Fibroblast of lung (primary cell): ENCODE measurements around the gene B3GNT9. TPM values are rescaled to one million over a fixed set of nuclear protein-coding genes. Genes with fewer than 3 reads are reported as not detected.

ENCODE experiments used
- DNase-seq, 2 donors: peaks; one replicate each; pipeline versions ENCODE4 v3.0.0 to v3.0.0-alpha.2; 2010; ENCODE audit warnings: low read depth in 2 of 2
- H2AFZ ChIP-seq: 2 replicates; pipeline ENCODE4 v1.5.1; 2012; ENCODE audit warnings: low read length, control low read depth, inconsistent platforms
- H3K27ac ChIP-seq: 2 replicates; pipeline ENCODE4 v1.5.1; 2011; ENCODE audit warnings: low read length, control low read depth; ENCODE audit not compliant: insufficient read depth
- H3K27me3 ChIP-seq: 2 replicates; pipeline ENCODE4 v1.5.1; 2011; ENCODE audit warnings: mild to moderate bottlenecking, low read length; ENCODE audit not compliant: control insufficient read depth, insufficient read depth
- H3K36me3 ChIP-seq: 2 replicates; pipeline ENCODE4 v1.5.1; 2011; ENCODE audit warnings: low read length; ENCODE audit not compliant: control insufficient read depth, insufficient read depth
- H3K4me1 ChIP-seq: 2 replicates; pipeline ENCODE4 v1.5.1; 2011; ENCODE audit warnings: low read length; ENCODE audit not compliant: control insufficient read depth, insufficient read depth; ENCODE audit errors: extremely low read depth
- H3K4me2 ChIP-seq: 2 replicates; pipeline ENCODE4 v1.5.1; 2011; ENCODE audit warnings: low read length, control low read depth; ENCODE audit not compliant: insufficient read depth; ENCODE audit errors: extremely low read depth
- H3K4me3 ChIP-seq, 4 experiments: fragments of 200-600 bp in 1 of 4; sonication (generic) in 1 of 4; replicated peaks in 1 of 4; 2 replicates each; pipeline ENCODE4 v1.5.1; 2011 to 2016; ENCODE audit warnings: low read length in 4 of 4, low read depth in 3 of 4, mild to moderate bottlenecking in 3 of 4, control low read depth in 2 of 4, inconsistent platforms in 1 of 4, mixed read lengths in 1 of 4; ENCODE audit not compliant: insufficient read depth in 1 of 4; ENCODE audit errors: control extremely low read depth in 1 of 4
- H3K79me2 ChIP-seq: 2 replicates; pipeline ENCODE4 v1.5.1; 2012; ENCODE audit warnings: mild to moderate bottlenecking, low read length, inconsistent platforms; ENCODE audit not compliant: control insufficient read depth, insufficient read depth
- H3K9ac ChIP-seq: 2 replicates; pipeline ENCODE4 v1.5.1; 2011; ENCODE audit warnings: mild to moderate bottlenecking, low read length, control low read depth; ENCODE audit not compliant: insufficient read depth
- H3K9me3 ChIP-seq: 2 replicates; pipeline ENCODE4 v1.5.1; 2012; ENCODE audit warnings: low read depth, low read length; ENCODE audit not compliant: control insufficient read depth, insufficient read depth
- H4K20me1 ChIP-seq: 2 replicates; pipeline ENCODE4 v1.5.1; 2011; ENCODE audit warnings: low read length; ENCODE audit not compliant: control insufficient read depth, insufficient read depth; ENCODE audit errors: extremely low read depth
- EZH2 ChIP-seq: IDR thresholded peaks from 2 replicates; pipeline ENCODE4 v1.5.1; 2012; ENCODE audit warnings: low read length, control low read depth, mild to moderate bottlenecking; ENCODE audit errors: missing control alignments
- polyA plus RNA-seq, 2 donors: library from polyadenylated mRNA; depleted of rRNA in 1 of 2; stranded (reverse) in 1 of 2; unstranded in 1 of 2; fragments of >200 nt; gene quantifications; 2 replicates each; pipeline ENCODE4 v1.2.1, GENCODE V29; 2011 to 2012; ENCODE audit warnings: missing spikeins in 1 of 2
- total RNA-seq: library from RNA; depleted of rRNA; stranded (reverse); fragments of >200 nt; gene quantifications from 2 replicates; pipeline ENCODE4 v1.2.1, GENCODE V29; 2014
- TF ChIP-seq, protein P1 (sequence below), 2 donors: IDR thresholded peaks in 1 of 2; conservative IDR thresholded peaks in 1 of 2; 1 replicate in 1 of 2; 2 replicates in 1 of 2; pipeline ENCODE4 v1.5.1; 2011 to 2012; ENCODE audit warnings: low read length in 2 of 2, control low read depth in 1 of 2, inconsistent platforms in 1 of 2, low read depth in 1 of 2, mild to moderate bottlenecking in 1 of 2

The B3GNT9 gene
- total and polyA plus RNA-seq, 2 donors (not counting 1 experiment from before 2014, with no cell fraction given): 29.6 to 34.7 TPM

DNA sequence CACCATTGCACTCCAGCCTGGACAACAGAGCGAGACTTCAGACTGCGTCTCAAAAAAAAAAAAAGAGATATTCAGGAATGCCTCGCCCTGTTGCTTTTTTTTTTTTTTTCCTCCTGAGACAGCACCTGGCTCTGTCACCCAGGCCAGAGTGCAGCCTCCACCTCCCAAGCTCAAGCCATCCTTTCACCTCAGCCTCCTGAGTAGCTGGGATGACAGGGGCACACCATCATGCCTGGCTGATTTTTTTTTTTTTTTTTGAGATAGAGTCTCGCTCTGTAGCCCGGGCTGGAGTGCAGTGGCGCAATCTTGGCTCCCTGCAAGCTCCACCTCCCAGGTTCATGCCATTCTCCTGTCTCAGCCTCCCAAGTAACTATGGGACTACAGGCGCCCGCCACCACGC is 33.1 kb downstream of the B3GNT9 start:
- Histone ChIP-seq H3K4me3 (no peak overlapping the region), H3K4me2 (no peak overlapping the region), H3K27ac (no peak overlapping the region), H3K79me2 (peaks cover 19% of the 10 kb centered on the region), H3K9ac (no peak overlapping the region), H3K9me3 (no peaks in the 10 kb centered on the region), H3K4me1 (peaks cover 9% of the 10 kb centered on the region), H2AFZ (no peak overlapping the region), H3K27me3 (no peaks in the 10 kb centered on the region), H4K20me1 (no peaks in the 10 kb centered on the region), H3K36me3 (peaks cover 4% of the 10 kb centered on the region)
- no peak for DNase-seq
- TF ChIP-seq, protein P1, sequence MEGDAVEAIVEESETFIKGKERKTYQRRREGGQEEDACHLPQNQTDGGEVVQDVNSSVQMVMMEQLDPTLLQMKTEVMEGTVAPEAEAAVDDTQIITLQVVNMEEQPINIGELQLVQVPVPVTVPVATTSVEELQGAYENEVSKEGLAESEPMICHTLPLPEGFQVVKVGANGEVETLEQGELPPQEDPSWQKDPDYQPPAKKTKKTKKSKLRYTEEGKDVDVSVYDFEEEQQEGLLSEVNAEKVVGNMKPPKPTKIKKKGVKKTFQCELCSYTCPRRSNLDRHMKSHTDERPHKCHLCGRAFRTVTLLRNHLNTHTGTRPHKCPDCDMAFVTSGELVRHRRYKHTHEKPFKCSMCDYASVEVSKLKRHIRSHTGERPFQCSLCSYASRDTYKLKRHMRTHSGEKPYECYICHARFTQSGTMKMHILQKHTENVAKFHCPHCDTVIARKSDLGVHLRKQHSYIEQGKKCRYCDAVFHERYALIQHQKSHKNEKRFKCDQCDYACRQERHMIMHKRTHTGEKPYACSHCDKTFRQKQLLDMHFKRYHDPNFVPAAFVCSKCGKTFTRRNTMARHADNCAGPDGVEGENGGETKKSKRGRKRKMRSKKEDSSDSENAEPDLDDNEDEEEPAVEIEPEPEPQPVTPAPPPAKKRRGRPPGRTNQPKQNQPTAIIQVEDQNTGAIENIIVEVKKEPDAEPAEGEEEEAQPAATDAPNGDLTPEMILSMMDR (conservative IDR thresholded peaks at IDR 0.05 in 1 of 2, IDR thresholded peaks at IDR 0.05 in 1 of 2; ENCODE audit: low read depth in 1 of 2, low read length in 2 of 2): no peak
- no peak for TF ChIP-seq EZH2

DNA sequence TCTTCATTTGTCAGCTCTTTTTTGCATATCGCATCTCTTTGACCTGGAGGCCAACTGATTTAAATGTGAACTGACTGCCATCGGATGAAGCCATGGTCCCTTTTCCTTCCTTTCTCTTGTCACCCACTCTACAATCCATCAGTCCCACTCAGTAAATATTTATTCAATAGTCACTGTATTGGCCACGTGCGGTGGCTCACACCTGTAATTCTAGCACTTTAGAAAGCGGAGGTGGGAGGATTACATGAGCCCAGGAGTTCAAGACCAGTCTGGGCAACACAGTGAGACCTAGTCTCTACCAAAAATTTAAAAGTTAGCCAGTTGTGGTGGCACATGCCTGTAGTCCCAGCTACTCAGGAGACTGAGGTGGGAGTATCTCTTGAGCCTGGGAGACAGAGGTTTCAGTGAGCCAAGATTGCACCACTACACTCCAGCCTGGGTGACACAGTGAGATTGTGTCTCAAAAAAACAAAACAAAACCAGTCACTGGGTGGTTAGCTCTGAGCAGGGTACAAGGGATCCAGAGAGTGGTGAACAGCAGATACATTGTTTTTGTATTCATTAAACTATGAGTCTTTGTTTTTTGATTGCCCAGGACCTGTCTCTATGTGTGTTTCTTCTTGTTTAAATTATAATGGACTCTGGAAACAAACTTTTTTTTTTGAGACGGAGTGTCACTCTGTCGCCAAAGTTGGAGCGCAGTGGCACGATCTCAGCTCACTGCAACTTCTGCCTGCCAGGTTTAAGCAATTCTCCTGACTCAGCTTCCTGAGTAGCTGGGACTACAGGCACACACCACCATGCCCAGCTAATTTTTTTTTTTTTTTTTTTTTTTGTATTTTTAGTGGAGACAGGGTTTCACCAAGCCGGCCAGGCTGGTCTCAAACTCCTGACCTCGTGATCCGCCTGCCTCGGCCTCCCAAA is 34.1 kb downstream of the B3GNT9 start:
- Histone ChIP-seq H3K9ac (no peak overlapping the region), H3K36me3 (no peaks in the 10 kb centered on the region), H3K4me1 (peaks cover 9% of the 10 kb centered on the region), H3K27me3 (no peaks in the 10 kb centered on the region), H3K79me2 (peaks cover 29% of the 10 kb centered on the region), H3K4me3 (no peak overlapping the region), H2AFZ (no peak overlapping the region), H3K27ac (no peak overlapping the region), H3K9me3 (no peaks in the 10 kb centered on the region), H4K20me1 (no peaks in the 10 kb centered on the region), H3K4me2 (no peak overlapping the region)
- TF ChIP-seq EZH2: no peak
- TF ChIP-seq, protein P1 (conservative IDR thresholded peaks at IDR 0.05 in 1 of 2, IDR thresholded peaks at IDR 0.05 in 1 of 2; ENCODE audit: low read depth in 1 of 2, low read length in 2 of 2): no peak
- no peak for DNase-seq

- Histone ChIP-seq H3K4me1 (peaks cover 13% of the 10 kb centered on the region), H3K27me3 (no peaks in the 10 kb centered on the region), H2AFZ (no peak overlapping the region), H3K36me3 (no peaks in the 10 kb centered on the region), H4K20me1 (no peaks in the 10 kb centered on the region), H3K4me3 (no peak overlapping the region), H3K9me3 (no peaks in the 10 kb centered on the region), H3K79me2 (peaks cover 38% of the 10 kb centered on the region), H3K4me2 (peak overlapping the region; percentile 34), H3K27ac (peak overlapping the region; percentile 72), H3K9ac (no peak overlapping the region)
- no peak for TF ChIP-seq EZH2
- TF ChIP-seq, protein P1 (conservative IDR thresholded peaks at IDR 0.05 in 1 of 2, IDR thresholded peaks at IDR 0.05 in 1 of 2; ENCODE audit: low read depth in 1 of 2, low read length in 2 of 2): no peak
- peak; percentile 67 to 93 for DNase-seq
These were observed 35.2 kb downstream of the B3GNT9 start for GRCh38 chr16:67115639-67116038.
